Tibial nerve (tissue), 4 donors: ENCODE measurements around the gene EEIG2.

Experiments
- CTCF ChIP-seq, 5 experiments: fragments of 200-600 bp in 3 of 5; fragments of 450-650 bp in 2 of 5; sonication (generic) in 3 of 5; IDR thresholded peaks; one replicate each; pipeline ENCODE4 v1.5.1; 2016 to 2019; ENCODE audit warnings: antibody characterized with exemption in 5 of 5, mild to moderate bottlenecking in 3 of 5, moderate library complexity in 2 of 5
- EP300 ChIP-seq, 2 donors: sonication (generic); formaldehyde crosslinking; IDR thresholded peaks; one replicate each; pipeline ENCODE4 v1.6.1; 2017; ENCODE audit warnings: antibody characterized with exemption in 2 of 2, mild to moderate bottlenecking in 1 of 2
- POLR2A ChIP-seq, 2 donors: fragments of 450-650 bp; IDR thresholded peaks; one replicate each; pipeline ENCODE4 v1.6.1; 2017; ENCODE audit warnings: antibody characterized with exemption in 2 of 2, mild to moderate bottlenecking in 2 of 2, moderate library complexity in 2 of 2

GRCh38 chr1:108590957-108591356, 31.1 kb downstream of the EEIG2 start:
- TF ChIP-seq CTCF (IDR thresholded peaks at IDR 0.05) (no peak), EP300 (IDR thresholded peaks at IDR 0.05) (peak in 1 of 2 donors; percentile 71), POLR2A (IDR thresholded peaks at IDR 0.05) (no peak)
